AG09309 (cell line): ENCODE results near the gene QRICH2.
"Not testable (repeated sequence)": the region's sequence is repeated elsewhere in the genome, so short reads cannot be mapped to it uniquely, and the experiment has no call there.

Source experiments
- DNase-seq: peaks from one replicate; pipeline ENCODE4 v3.0.0-alpha.2; 2010; ENCODE audit warnings: low read depth
- H3K4me3 ChIP-seq: 2 replicates; pipeline ENCODE4 v1.5.1; 2011; ENCODE audit warnings: mild to moderate bottlenecking, low read depth, low read length, moderate library complexity; ENCODE audit not compliant: control insufficient read depth
- CTCF ChIP-seq: IDR thresholded peaks from 2 replicates; pipeline ENCODE4 v1.5.1; 2011; ENCODE audit warnings: mild to moderate bottlenecking, low read depth, low read length, inconsistent platforms; ENCODE audit not compliant: insufficient read depth, control insufficient read depth; ENCODE audit errors: missing control alignments

Gene QRICH2

DNA sequence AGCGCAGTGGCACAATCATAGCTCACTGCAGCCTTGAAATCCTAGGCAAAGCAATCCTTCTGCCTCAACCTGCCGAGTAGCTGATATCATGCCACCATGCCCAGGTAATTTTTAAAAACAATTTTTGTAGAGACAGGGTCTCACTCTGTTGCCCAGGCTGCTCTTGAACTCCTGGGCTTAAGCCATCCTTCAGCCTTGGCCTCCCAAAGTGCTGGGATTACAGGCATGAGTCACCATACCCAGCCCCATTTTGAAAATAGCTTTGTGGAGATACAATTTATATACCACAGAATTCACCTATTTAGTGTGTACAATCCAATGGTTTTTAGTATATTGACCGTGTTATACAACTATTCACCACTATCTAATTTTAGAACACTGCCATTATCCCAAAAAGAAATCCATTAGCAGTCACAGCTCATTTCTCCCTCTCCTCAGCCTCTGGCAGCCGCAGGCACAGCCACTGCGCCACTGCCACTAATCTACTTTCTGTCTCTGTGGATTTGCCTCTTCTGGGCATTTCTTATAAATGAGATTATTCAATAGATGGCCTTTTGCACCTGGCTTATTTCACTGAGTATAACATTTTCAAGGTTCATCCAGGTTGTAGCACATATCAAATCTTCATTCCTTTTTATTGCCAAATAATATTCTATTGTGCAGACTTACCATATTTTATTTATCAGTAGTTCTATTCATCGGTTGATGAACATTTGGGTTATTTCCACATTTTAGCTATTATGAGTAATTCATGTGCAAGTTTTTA is 74.3 kb downstream of the QRICH2 start:
- no peak overlapping the region for H3K4me3 ChIP-seq
- no peak for DNase-seq
- no peak for TF ChIP-seq CTCF

GRCh38 chr17:76232342-76232741 is 75.7 kb downstream of the QRICH2 start:
- TF ChIP-seq CTCF = no peak
- DNase-seq = peak; percentile 56
- H3K4me3 ChIP-seq = no peak overlapping the region

- not testable (repeated sequence) for H3K4me3 ChIP-seq, DNase-seq
Measured at GRCh38 chr17:76226749-76227148, 81.3 kb downstream of the QRICH2 start.

GRCh38 chr17:76225373-76226086 is 82.5 kb downstream of the QRICH2 start:
- H3K4me3 ChIP-seq, DNase-seq: not testable (repeated sequence)
